CD4-positive, alpha-beta T cell treated with Interleukin-15 for 4 hours (primary cell): ENCODE results near the gene LIN28B.

Source experiments
- DNase-seq: peaks from one replicate; pipeline ENCODE4 v3.0.0-alpha.2; 2020; ENCODE audit warnings: low spot score

LIN28B gene

GRCh38 chr6:105111871-105112270 is 155.0 kb downstream of the LIN28B start:
- DNase-seq = no peak

GRCh38 chr6:105112577-105112976 is 155.7 kb downstream of the LIN28B start:
- no peak for DNase-seq

GRCh38 chr6:105113422-105113821 is 156.5 kb downstream of the LIN28B start:
- DNase-seq = no peak

- DNase-seq = no peak
Measured at GRCh38 chr6:105116150-105116549, 159.2 kb downstream of the LIN28B start.

DNA sequence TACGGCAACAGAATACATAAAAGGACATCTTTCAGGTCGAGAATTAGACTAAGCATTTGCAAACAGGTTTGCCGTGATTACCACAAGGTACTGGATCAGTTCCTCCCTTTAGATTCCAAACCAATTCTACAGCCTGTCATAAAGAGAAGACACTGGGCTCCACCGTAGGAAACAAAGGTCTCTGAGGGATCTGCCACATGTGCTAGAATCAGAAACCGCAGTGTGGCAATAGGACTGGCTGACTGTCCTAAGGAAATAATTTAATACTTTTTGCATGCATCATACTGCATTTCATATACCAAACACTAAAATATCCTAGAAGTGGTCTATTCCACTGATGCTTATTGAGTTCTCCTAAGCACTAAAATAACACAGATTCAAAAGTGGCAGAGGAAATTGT is 163.7 kb downstream of the LIN28B start:
- no peak for DNase-seq

DNA sequence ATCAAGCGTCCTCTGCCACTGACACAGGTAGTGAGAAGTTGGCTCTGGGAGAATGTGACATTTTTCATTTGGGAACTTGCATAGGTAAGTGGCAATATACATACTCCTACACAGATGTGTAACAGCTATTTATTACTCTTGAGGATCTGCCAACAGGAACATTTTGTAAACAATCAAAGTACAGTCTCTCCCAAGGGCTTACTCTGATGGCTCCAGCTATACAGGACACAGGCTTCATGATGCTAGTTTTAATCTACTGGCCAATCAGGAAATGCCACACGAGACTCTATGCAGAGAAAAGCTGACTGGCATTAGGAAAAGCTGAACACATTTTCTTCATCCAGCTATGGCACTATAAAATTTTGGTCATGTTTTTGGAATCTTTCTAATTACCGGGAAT is 165.1 kb downstream of the LIN28B start:
- DNase-seq = no peak

DNA sequence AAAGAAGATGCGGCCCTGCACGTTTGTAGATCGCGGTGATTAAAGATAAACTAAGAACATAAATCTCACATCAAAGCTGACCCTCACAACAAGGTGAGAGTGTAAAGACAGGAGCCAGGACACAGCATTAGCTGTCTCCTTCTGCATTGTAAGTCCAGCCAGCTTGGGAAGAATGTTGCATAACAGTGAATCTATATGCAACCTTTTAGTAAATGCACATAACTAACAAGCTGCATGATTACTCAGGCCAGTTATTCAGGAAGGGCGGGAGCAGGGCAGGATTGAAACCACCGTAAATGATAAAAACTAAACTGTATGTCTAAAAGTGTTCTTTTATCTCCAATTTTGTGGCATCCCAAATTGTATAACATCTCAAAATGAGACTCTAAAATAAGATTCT is 165.8 kb downstream of the LIN28B start:
- DNase-seq = no peak
